ENCODE measurements around the gene ARHGAP20.

GRCh38 chr11:110530900-110531741 lies 181.1 kb downstream of the ARHGAP20 start:
- TF ChIP-seq POLR2A (IDR thresholded peaks at IDR 0.05): no peak
- TF ChIP-seq CTCF (IDR thresholded peaks at IDR 0.05): no peak

Measured in ovary (tissue), 3 donors.